HG02759 (cell line): Measurements from ENCODE around the gene TMEM131.
"Not testable (repeated sequence)": the region's sequence is repeated elsewhere in the genome, so short reads cannot be mapped to it uniquely, and the experiment has no call there.

Experiments used
- ATAC-seq: cut with Tn5 transposase; IDR thresholded peaks from one replicate; pipeline ENCODE4 v1.9.1; 2021; ENCODE audit warnings: mild to moderate bottlenecking, moderate library complexity; ENCODE audit not compliant: unreplicated experiment

Gene TMEM131

GRCh38 chr2:97869722-97870346 is 125.9 kb downstream of the TMEM131 start:
- ATAC-seq, result no peak

GRCh38 chr2:97868986-97869721 is 126.6 kb downstream of the TMEM131 start:
- ATAC-seq, result no peak

- no peak for ATAC-seq
Measured at GRCh38 chr2:97863829-97864228, 131.9 kb downstream of the TMEM131 start.

GRCh38 chr2:97861177-97861576 is 134.6 kb downstream of the TMEM131 start:
- no peak for ATAC-seq

GRCh38 chr2:97858442-97858841 is 137.3 kb downstream of the TMEM131 start:
- no peak for ATAC-seq

- no peak for ATAC-seq
Measured at GRCh38 chr2:97857553-97857952, 138.2 kb downstream of the TMEM131 start.

- ATAC-seq, result not testable (repeated sequence)
Measured at GRCh38 chr2:97853057-97853456, 142.7 kb downstream of the TMEM131 start.

- no peak for ATAC-seq
Measured at GRCh38 chr2:97851172-97851571, 144.6 kb downstream of the TMEM131 start.

GRCh38 chr2:97849881-97850528 is 145.7 kb downstream of the TMEM131 start:
- peak; percentile 87 for ATAC-seq

GRCh38 chr2:97848306-97848705 is 147.4 kb downstream of the TMEM131 start:
- no peak for ATAC-seq

DNA sequence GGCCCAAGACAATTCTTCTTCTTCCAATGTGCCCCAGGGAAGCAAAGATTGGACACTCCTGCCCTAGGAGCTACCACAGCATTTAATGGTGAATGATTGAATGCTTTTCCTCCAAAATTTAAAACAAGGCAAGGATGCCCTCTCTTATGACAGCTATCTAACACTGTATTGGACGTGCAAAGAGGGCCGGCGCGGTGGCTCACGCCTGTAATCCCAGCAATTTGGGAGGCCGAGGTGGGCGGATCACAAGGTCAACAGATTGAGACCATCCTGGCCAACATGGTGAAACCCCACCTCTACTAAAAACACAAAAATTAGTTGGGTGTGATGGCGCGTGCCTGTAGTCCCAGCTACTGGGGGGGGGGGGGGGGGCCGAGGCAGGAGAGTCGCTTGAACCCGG is 149.0 kb downstream of the TMEM131 start:
- not testable (repeated sequence) for ATAC-seq

- ATAC-seq, result no peak
Measured at GRCh38 chr2:97845818-97846217, 149.9 kb downstream of the TMEM131 start.

- ATAC-seq, result no peak
Measured at GRCh38 chr2:97845133-97845532, 150.6 kb downstream of the TMEM131 start.

- no peak for ATAC-seq
Measured at GRCh38 chr2:97844311-97844859, 151.4 kb downstream of the TMEM131 start.

GRCh38 chr2:97840198-97840597 is 155.6 kb downstream of the TMEM131 start:
- no peak for ATAC-seq

DNA sequence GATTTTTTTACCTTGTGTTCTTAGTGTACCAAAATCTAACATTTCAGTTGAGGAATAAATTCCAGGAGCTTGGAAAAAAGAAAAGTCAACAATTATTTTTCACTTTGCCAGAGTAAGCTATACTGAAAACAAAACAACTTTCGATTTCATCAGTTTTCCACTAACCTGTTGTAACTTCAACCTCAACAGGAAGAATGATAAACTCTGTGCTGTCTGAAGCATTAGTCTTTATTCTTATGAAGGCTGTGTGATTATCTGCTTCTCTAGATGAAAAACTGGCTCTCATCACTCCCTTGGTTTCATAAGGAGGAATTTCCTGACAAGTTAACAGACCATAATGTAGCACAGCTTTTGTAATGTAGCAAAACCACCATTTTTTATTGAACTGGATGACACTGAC is 161.1 kb downstream of the TMEM131 start:
- no peak for ATAC-seq

DNA sequence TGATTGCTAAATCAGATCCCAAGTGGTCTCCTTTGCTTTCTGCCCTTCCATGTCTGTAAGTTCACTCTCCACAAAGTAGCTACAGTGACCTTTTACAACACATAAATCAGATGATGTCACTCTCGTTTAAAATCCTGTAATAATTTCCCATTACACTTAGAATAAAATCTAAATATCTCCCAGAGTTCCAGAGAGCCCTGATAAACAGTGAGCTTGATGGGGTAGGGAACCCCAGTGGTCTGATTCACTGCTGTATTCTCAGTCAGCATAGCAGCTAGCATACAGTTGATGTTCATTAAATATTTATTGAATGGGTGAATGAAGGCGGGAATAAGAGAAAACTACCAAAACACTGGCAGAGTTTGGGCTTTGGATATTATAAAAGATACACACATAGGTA is 164.6 kb downstream of the TMEM131 start:
- ATAC-seq, result no peak

GRCh38 chr2:97829255-97829654 is 166.5 kb downstream of the TMEM131 start:
- not testable (repeated sequence) for ATAC-seq

- not testable (repeated sequence) for ATAC-seq
Measured at GRCh38 chr2:97827013-97827412, 168.7 kb downstream of the TMEM131 start.

GRCh38 chr2:97826266-97826847 is 169.4 kb downstream of the TMEM131 start:
- not testable (repeated sequence) for ATAC-seq

DNA sequence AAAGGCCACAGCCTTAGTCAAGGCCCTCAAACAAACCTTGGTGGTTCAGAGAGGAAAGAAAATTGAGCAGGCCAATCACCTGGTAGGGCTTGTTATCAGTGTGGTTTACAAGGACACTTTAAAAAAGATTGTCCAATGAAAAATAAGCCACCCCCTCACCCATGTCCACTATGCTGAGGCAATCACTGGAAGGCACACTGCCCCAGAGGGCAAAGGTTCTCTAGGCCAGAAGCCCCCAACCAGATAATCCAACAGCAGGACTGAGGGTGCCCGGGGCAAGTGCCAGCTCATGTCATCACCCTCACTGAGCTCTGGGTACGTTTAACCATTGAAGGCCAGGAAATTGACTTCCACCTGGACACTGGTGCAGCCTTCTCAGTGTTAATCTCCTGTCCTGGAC is 171.7 kb downstream of the TMEM131 start:
- ATAC-seq, result not testable (repeated sequence)
